Measurements from ENCODE around the gene ZDHHC7. TPM values are rescaled to one million over a fixed set of nuclear protein-coding genes. Genes with fewer than 3 reads are reported as not detected.
A peak's percentile ranks its signal among the peaks of the same experiment; 100 is the strongest.

Gene ZDHHC7
- total and polyA plus RNA-seq, 9 of the 15 experiments (the other 6 are each of a cell fraction or from before 2014, with no cell fraction given) = 1.7 to 49.7 (median 37.4) TPM

DNA sequence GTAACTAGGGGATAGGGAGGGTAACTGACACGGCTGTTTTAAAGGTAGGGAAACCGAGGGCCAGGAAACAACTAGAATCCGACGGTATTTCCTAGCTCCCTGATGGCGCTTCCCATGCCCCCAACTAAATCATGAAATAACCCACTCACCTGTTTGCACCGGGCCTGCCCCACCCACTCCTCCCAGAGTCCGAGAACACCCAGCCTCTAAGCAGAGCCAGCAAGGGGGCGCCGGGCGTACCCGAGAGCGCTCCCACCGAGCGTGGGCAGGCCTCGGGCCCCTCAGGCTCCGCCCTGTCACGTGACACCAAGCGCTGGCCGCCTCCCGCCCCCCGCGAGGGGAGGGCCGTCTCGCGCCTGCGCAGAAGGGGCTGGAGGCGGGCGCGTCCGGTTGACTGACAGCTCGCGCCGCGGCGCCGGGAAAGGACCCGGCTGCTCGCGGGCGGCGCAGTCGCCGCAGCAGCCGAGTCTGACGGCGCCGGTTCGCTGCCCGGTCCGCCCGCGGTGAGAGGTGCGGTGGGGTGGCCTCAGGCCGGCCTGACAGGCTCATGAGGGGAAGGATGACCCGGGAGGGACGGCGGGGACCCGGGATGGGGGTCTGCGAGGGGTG lies 16.1 kb upstream of the ZDHHC7 start, which contains the start of gene KIAA0513 (continued):
- TF ChIP-seq SNIP1 (IDR thresholded peaks at IDR 0.05; ENCODE audit: low read depth) (no peak), ZEB2 (IDR thresholded peaks at IDR 0.05) (0 out of 2 replicates have a peak, but pooled peaks have one; percentile 66), ZNF212 (CRISPR knock-in tag; IDR thresholded peaks at IDR 0.05) (peak; percentile 39; the same call in 1 of the 2 replicates), ETV6 (IDR thresholded peaks at IDR 0.05; ENCODE audit: borderline replicate concordance in 1 of 2, low read depth in 2 of 2, low read length in 1 of 2) (no peak), ETV6 (CRISPR knock-in tag; IDR thresholded peaks at IDR 0.05; ENCODE audit: borderline replicate concordance) (no peak), RBM25 (IDR thresholded peaks at IDR 0.05; ENCODE audit: low read depth, low read length, severe bottlenecking) (no peak), NFE2L1 (tag; IDR thresholded peaks at IDR 0.05; ENCODE audit: borderline replicate concordance, low read depth) (no peak), ZBTB17 (CRISPR knock-in tag; IDR thresholded peaks at IDR 0.05) (0 out of 2 replicates have a peak, but pooled peaks have one; percentile 50), ZBTB40 (IDR thresholded peaks at IDR 0.05) (peak; percentile 57), ZBTB40 (CRISPR knock-in tag; IDR thresholded peaks at IDR 0.05) (no peak), MTA3 (IDR thresholded peaks at IDR 0.05; ENCODE audit: borderline replicate concordance) (peak; percentile 78; the same call in 1 of the 2 replicates), RUNX1 (IDR thresholded peaks at IDR 0.05; ENCODE audit: low read depth) (0 out of 2 replicates have a peak, but pooled peaks have one; percentile 70), MED1 (CRISPR knock-in tag; IDR thresholded peaks at IDR 0.05; ENCODE audit: borderline replicate concordance) (no peak), SMAD2 (IDR thresholded peaks at IDR 0.05; ENCODE audit: low read depth, low read length) (no peak), ASH1L (IDR thresholded peaks at IDR 0.05; ENCODE audit: borderline replicate concordance, low read depth, partially characterized antibody) (no peak), ZC3H11A (IDR thresholded peaks at IDR 0.05; ENCODE audit: low read depth, low read length) (no peak), TEAD4 (IDR thresholded peaks at IDR 0.05; ENCODE audit: low read length) (no peak), TEAD4 (CRISPR knock-in tag; IDR thresholded peaks at IDR 0.05; ENCODE audit: borderline replicate concordance) (no peak), E2F4 (CRISPR knock-in tag; IDR thresholded peaks at IDR 0.05; ENCODE audit: low read depth) (0 out of 2 replicates have a peak, but pooled peaks have one; percentile 57)

Measured in K562 (cell line).